ENCODE data around the gene NQO1. TPM values are rescaled to one million over a fixed set of nuclear protein-coding genes. Genes with fewer than 3 reads are reported as not detected.

Gene NQO1
- total RNA-seq, 2 experiments from 2014 or later: 7.6 to 8.1 TPM

DNA sequence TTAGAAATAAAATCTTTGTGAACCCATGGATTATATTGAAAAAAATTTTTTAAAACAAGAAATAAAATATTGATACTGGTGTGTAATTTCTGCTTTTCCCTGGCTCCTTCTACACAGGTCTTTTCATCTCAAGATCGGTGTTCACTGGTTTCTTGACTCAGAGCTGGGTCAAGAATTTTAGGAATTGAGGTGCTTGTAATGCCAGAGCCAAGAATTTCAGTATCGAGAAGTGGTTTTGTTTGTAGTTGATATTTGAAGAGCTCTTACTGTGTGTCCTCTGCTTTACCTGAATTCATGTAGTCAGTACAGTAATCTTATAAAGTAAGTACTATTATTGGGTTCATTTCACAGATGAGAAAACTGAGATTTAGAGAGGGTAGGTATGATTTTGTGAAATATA is 43.0 kb upstream of the NQO1 start:
- POLR2A ChIA-PET: no interaction called here
- CTCF ChIA-PET: interaction anchor here (1.6 to 3.5 kb wide), 2 partner anchors 15 to 27 kb away, joined by 3 to 16 read pairs; partner anchors contain the start of gene NOB1
- H3K4me1 Mint-ChIP-seq (ENCODE audit: low read depth): peaks cover 55% of the 10 kb centered on the region
- no peaks in the 10 kb centered on the region for H3K9me3 Mint-ChIP-seq
- H3K4me3 Mint-ChIP-seq: no peak overlapping the region
- no peak overlapping the region for H3K27ac Mint-ChIP-seq
- DNase-seq (no peak), ATAC-seq (no peak)
- intact Hi-C loops (cut with micrococcal nuclease): no loop called here
- TF ChIP-seq, protein P1, sequence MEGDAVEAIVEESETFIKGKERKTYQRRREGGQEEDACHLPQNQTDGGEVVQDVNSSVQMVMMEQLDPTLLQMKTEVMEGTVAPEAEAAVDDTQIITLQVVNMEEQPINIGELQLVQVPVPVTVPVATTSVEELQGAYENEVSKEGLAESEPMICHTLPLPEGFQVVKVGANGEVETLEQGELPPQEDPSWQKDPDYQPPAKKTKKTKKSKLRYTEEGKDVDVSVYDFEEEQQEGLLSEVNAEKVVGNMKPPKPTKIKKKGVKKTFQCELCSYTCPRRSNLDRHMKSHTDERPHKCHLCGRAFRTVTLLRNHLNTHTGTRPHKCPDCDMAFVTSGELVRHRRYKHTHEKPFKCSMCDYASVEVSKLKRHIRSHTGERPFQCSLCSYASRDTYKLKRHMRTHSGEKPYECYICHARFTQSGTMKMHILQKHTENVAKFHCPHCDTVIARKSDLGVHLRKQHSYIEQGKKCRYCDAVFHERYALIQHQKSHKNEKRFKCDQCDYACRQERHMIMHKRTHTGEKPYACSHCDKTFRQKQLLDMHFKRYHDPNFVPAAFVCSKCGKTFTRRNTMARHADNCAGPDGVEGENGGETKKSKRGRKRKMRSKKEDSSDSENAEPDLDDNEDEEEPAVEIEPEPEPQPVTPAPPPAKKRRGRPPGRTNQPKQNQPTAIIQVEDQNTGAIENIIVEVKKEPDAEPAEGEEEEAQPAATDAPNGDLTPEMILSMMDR (IDR thresholded peaks at IDR 0.05): no peak
- H3K27me3 Mint-ChIP-seq: no peaks in the 10 kb centered on the region
- no peaks in the 10 kb centered on the region for H3K36me3 Mint-ChIP-seq (ENCODE audit: low read depth)

- H3K27me3 Mint-ChIP-seq: no peaks in the 10 kb centered on the region
- no peak overlapping the region for H3K4me3 Mint-ChIP-seq
- ChIA-PET CTCF (interaction anchor here (1.6 to 3.5 kb wide), 2 partner anchors 14 to 28 kb away, joined by 3 to 16 read pairs; partner anchors contain the start of gene NOB1), POLR2A (no interaction called here)
- TF ChIP-seq, protein P1 (IDR thresholded peaks at IDR 0.05): no peak
- ATAC-seq (no peak), DNase-seq (no peak)
- no peaks in the 10 kb centered on the region for H3K9me3 Mint-ChIP-seq
- H3K27ac Mint-ChIP-seq: no peak overlapping the region
- intact Hi-C loops (cut with micrococcal nuclease): no loop called here
- H3K4me1 Mint-ChIP-seq (ENCODE audit: low read depth): peaks cover 53% of the 10 kb centered on the region
- no peaks in the 10 kb centered on the region for H3K36me3 Mint-ChIP-seq (ENCODE audit: low read depth)
These were observed 42.3 kb upstream of the NQO1 start for GRCh38 chr16:69768666-69769065.

DNA sequence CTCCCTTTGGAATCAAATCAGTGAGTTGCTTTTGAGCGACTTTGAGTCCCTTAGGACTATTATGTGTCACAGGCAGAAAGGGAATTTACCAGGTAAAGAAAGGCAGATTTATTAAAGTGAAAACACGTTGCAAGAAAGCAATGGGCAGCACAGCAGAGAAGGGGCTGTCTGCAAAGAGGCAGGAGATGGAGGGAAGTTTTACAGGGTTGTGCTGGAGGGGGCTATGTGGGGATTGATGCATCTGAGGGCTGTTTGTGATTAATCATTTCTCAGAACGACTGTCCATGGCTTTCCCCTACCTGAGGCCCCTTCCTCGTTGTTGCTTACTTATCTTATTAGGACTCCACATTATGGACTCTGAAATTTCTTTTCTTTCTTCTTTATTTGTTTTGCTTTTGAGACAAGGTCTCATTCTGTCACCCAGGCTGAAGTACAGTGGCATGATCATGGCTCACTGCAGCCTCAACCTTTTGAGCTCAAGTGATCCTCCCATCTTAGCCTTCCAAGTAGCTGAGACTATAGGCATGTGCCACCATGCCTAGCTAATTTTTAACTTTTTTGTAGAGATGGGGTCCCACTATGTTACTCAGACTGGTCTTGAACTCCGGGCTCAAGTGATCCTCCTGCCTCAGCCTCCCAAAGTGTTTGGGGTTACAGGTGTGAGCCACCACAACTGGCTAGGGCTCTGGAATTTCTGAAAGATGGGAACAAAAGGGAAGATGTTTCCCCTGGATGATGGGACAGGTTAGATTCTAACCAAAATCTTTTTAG is 41.3 kb upstream of the NQO1 start:
- DNase-seq: peak; percentile 26
- peak; percentile 40 for ATAC-seq
- Mint-ChIP-seq H3K27ac (peak overlapping the region; percentile 76), H3K36me3 (ENCODE audit: low read depth) (peaks cover under 1% of the 10 kb centered on the region), H3K9me3 (no peaks in the 10 kb centered on the region), H3K4me3 (no peak overlapping the region), H3K27me3 (no peaks in the 10 kb centered on the region), H3K4me1 (ENCODE audit: low read depth) (peaks cover 52% of the 10 kb centered on the region)
- TF ChIP-seq, protein P1 (IDR thresholded peaks at IDR 0.05): no peak
- POLR2A ChIA-PET: no interaction called here
- intact Hi-C loops (cut with micrococcal nuclease): no loop called here
- CTCF ChIA-PET: interaction anchor here (3.5 kb wide), 1 partner anchor 13 kb away, joined by 16 read pairs; the partner anchor contains the start of gene NOB1

DNA sequence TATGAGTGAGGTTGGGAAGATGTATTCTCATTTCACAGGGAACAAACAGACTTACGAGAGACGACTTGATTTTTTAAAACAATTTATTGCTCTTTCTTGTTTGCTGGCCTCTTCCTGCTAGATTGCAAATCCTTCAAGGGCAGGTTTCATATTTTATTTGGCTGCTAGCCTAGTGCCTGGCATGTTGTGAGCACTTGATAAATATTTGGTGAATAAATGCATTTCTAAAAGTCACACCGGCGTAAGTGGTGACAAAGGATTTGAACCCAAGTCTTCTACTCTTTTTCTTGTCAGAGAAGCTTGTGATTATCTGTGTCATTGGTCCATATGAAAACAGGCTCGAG is 37.2 kb upstream of the NQO1 start:
- CTCF ChIA-PET: interaction anchor here (1.8 to 2.6 kb wide), 2 partner anchors 9 to 18 kb away, joined by 4 to 22 read pairs; partner anchors contain the start of gene NOB1

More for the DNA sequence above, 37.2 kb upstream of the NQO1 start:
- peak overlapping the region; percentile 93 for H3K27ac Mint-ChIP-seq
- H3K4me1 Mint-ChIP-seq (ENCODE audit: low read depth): peaks cover 39% of the 10 kb centered on the region
- no peaks in the 10 kb centered on the region for H3K27me3 Mint-ChIP-seq
- POLR2A ChIA-PET: interaction anchor here (1.1 to 2.2 kb wide), 4 partner anchors 9 to 37 kb away, joined by 3 to 23 read pairs (median 6); partner anchors contain the start of genes NOB1 and NQO1
- intact Hi-C loops (cut with micrococcal nuclease): no loop called here
- H3K4me3 Mint-ChIP-seq: peak overlapping the region; percentile 88
- H3K36me3 Mint-ChIP-seq (ENCODE audit: low read depth): peaks cover 1% of the 10 kb centered on the region
- H3K9me3 Mint-ChIP-seq: no peaks in the 10 kb centered on the region
- DNase-seq (no peak), ATAC-seq (no peak)
- TF ChIP-seq, protein P1 (IDR thresholded peaks at IDR 0.05): no peak
